ENCODE results near the gene CD34. TPM values are rescaled to one million over a fixed set of nuclear protein-coding genes. Genes with fewer than 3 reads are reported as not detected.
A peak's percentile ranks its signal among the peaks of the same experiment; 100 is the strongest.

Gene CD34
- total RNA-seq, 1 donor from 2014 or later = 69.6 TPM

DNA sequence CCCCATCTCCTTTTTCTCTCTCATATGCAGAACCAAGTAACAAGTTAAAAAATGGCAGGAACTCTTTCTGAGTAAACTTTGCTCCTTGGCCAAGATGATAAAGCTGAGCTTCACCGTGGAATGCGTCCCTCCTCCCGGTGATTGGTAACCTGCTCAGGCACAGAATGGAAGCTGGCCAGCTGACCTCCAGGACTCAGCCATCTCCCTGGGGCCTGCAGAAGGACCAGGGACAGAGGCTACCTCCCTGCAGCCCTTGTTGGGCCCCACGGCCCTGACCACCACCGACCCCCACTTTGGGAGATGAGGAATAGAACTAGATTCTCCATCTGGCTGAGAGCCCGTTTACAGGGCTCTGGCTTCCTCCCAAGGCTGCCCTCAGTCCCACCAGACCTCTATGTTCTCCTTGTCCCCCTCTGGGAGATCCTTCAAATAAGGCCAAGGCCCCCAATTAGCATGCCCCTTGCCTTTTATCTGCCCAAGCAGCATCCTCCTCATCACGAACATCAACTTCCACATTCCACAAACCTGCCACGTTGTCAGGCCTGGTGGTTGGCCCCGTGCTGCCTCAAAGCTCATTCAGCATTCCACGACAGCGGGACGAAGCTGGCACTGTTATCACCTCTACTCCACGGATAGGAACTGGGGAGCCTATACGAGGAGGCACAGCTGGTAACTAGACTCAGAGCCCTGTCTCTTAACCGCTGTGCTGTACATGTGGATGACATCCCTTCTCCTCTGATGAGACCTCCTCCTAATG is 74.2 kb downstream of the CD34 start:
- H3K36me3 ChIP-seq = peaks cover 7% of the 10 kb centered on the region
- intact Hi-C loops (cut with micrococcal nuclease) = no loop called here
- TF ChIP-seq, protein P1, sequence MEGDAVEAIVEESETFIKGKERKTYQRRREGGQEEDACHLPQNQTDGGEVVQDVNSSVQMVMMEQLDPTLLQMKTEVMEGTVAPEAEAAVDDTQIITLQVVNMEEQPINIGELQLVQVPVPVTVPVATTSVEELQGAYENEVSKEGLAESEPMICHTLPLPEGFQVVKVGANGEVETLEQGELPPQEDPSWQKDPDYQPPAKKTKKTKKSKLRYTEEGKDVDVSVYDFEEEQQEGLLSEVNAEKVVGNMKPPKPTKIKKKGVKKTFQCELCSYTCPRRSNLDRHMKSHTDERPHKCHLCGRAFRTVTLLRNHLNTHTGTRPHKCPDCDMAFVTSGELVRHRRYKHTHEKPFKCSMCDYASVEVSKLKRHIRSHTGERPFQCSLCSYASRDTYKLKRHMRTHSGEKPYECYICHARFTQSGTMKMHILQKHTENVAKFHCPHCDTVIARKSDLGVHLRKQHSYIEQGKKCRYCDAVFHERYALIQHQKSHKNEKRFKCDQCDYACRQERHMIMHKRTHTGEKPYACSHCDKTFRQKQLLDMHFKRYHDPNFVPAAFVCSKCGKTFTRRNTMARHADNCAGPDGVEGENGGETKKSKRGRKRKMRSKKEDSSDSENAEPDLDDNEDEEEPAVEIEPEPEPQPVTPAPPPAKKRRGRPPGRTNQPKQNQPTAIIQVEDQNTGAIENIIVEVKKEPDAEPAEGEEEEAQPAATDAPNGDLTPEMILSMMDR (IDR thresholded peaks at IDR 0.05; ENCODE audit: borderline replicate concordance) = no peak
- H3K27ac ChIP-seq (replicated peaks) = peak overlapping the region; percentile 97
- H3K4me1 ChIP-seq = peaks cover 98% of the 10 kb centered on the region
- H3K4me3 ChIP-seq = no peak overlapping the region
- H3K27me3 ChIP-seq (ENCODE audit: low read depth) = no peaks in the 10 kb centered on the region
- DNase-seq = no peak
- H3K9me3 ChIP-seq (replicated peaks) = no peaks in the 10 kb centered on the region

DNA sequence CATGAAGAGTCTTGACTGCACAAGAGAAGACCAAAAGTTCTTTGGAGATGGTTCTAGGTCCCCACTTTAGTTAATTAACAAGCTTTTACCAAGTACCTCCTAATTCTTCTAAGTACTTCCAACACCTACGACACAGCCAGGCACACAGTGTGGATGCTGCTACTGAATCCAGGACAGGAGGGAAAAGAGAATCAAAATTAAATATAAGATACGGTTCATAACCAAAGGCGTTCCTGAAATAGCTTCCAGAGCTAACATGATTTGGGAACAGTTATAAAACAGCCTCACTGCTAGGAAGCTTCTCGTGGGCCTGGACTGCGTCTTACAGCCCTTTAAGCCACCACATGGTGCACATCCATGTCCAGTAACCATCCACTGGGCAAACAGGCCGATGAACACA is 75.0 kb downstream of the CD34 start:
- intact Hi-C loops (cut with micrococcal nuclease) = no loop called here
- no peaks in the 10 kb centered on the region for H3K9me3 ChIP-seq (replicated peaks)

DNA sequence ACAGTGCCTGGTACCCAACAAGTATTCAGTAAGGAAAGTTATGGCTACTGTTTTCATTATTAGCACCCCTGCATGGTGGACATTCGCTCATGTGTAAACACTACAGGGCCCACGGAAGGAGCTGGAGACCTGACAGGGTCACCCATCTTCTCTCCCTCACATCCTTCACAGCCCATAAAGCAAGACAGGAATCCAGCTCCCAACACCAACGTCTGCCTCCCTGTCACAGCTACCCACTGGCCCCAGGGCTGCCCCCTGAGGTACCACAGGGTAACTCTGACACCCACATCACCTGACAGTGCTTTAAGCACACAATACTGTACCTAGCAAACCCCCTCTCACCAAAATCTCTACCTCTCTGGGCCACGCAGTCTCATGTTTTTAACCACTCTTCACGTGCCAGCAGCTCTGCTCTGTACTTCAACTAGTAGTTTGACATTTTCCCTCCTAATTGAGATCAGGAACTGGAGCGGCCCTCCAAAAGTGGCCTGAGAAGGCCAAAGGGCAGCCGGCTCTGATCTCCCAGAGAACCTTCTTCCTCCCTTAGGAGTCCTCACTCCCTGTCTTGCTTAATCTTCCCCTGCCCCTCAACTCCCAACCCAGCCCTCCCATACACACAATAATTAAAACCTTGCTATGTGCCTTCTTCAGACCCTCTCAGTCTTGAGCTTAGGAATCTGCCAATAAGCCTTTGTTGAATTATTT is 76.8 kb downstream of the CD34 start:
- Histone ChIP-seq H3K27ac (replicated peaks) (peak overlapping the region; percentile 97), H3K9me3 (replicated peaks) (no peaks in the 10 kb centered on the region), H3K4me3 (no peak overlapping the region), H3K36me3 (peaks cover 5% of the 10 kb centered on the region), H3K27me3 (ENCODE audit: low read depth) (no peaks in the 10 kb centered on the region), H3K4me1 (peaks cover 100% of the 10 kb centered on the region)
- TF ChIP-seq, protein P1 (IDR thresholded peaks at IDR 0.05; ENCODE audit: borderline replicate concordance) = no peak
- intact Hi-C loops (cut with micrococcal nuclease) = no loop called here
- DNase-seq = no peak

More for the DNA sequence above, 75.0 kb downstream of the CD34 start:
- H3K27ac ChIP-seq (replicated peaks) = peak overlapping the region; percentile 97
- H3K4me3 ChIP-seq = no peak overlapping the region
- peaks cover 100% of the 10 kb centered on the region for H3K4me1 ChIP-seq
- no peak for DNase-seq
- no peaks in the 10 kb centered on the region for H3K27me3 ChIP-seq (ENCODE audit: low read depth)
- TF ChIP-seq, protein P1 (IDR thresholded peaks at IDR 0.05; ENCODE audit: borderline replicate concordance) = no peak
- H3K36me3 ChIP-seq = peaks cover 5% of the 10 kb centered on the region

DNA sequence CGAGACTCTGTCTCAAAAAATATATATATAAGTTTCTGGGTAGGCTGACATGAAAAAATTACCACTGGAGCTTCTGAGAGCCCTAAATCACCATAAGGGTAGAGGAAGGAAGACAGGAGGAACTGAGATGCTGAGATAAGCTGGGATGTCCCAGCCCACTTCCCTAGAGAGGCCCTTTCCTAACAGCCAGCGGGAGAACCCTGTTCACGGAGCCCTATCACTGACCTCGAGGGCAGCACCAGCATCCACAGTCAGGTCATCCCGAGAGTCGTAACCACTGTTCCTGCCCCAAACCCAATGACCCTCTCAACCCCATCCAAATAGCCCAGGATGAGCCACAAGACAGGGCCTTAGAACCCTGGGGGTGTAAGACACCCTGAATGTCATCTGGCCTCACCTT is 77.5 kb downstream of the CD34 start:
- H3K4me1 ChIP-seq = peaks cover 100% of the 10 kb centered on the region
- TF ChIP-seq, protein P1 (IDR thresholded peaks at IDR 0.05; ENCODE audit: borderline replicate concordance) = no peak
- H3K27me3 ChIP-seq (ENCODE audit: low read depth) = no peaks in the 10 kb centered on the region
- intact Hi-C loops (cut with micrococcal nuclease) = no loop called here
- no peak overlapping the region for H3K4me3 ChIP-seq
- no peak for DNase-seq
- H3K36me3 ChIP-seq = peaks cover 5% of the 10 kb centered on the region
- H3K9me3 ChIP-seq (replicated peaks) = no peaks in the 10 kb centered on the region
- H3K27ac ChIP-seq (replicated peaks) = peak overlapping the region; percentile 97

DNA sequence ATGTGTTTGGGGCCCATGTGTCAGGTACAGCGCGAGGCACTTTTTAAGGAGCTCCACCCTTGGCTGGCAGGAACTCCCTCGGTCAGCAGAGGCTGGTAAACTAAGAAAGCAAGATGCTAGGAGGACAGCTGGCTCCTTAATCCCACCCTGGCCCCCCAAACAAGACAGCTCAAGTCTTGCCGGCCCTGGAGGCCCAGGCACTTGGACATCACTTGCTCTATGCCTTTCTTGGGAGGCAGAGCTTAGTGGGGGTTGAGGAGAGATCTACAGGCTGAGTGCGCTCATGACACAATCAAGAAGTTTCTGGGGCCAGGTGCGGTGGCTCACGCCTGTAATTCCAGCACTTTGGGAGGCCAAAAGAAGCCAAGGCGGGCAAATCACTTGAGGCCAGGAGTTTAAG is 78.1 kb downstream of the CD34 start:
- H3K27me3 ChIP-seq (ENCODE audit: low read depth) = no peaks in the 10 kb centered on the region
- TF ChIP-seq, protein P1 (IDR thresholded peaks at IDR 0.05; ENCODE audit: borderline replicate concordance) = no peak
- H3K36me3 ChIP-seq = peaks cover 5% of the 10 kb centered on the region
- H3K4me3 ChIP-seq = no peak overlapping the region
- no peak for DNase-seq
- H3K27ac ChIP-seq (replicated peaks) = peak overlapping the region; percentile 97
- peaks cover 100% of the 10 kb centered on the region for H3K4me1 ChIP-seq
- no peaks in the 10 kb centered on the region for H3K9me3 ChIP-seq (replicated peaks)
- intact Hi-C loops (cut with micrococcal nuclease) = no loop called here
